SK-N-SH treated with all-trans-retinoic acid at 6 μM for 48 hours (cell line): ENCODE measurements around the gene RAD51B.

Source experiments
- ATAC-seq: fragments of 200-7000 bp; cut with Tn5 transposase; 3 replicates; pipeline ENCODE4 v1.9.1; 2020; ENCODE audit warnings: mild to moderate bottlenecking, moderate library complexity
- ARNTL ChIP-seq: fragments of 450-650 bp; formaldehyde crosslinking; IDR thresholded peaks from 2 replicates; pipeline ENCODE4 v1.5.0; 2020; ENCODE audit warnings: low read depth, mild to moderate bottlenecking, moderate library complexity, borderline replicate concordance
- BACH2 ChIP-seq: fragments of 250-450 bp; sonication (Bioruptor Pico); IDR thresholded peaks from 2 replicates; pipeline ENCODE4 v1.9.0; 2021; ENCODE audit warnings: mild to moderate bottlenecking, borderline replicate concordance
- CSDC2 ChIP-seq: fragments of 250-450 bp; sonication (Bioruptor Pico); IDR thresholded peaks from 2 replicates; pipeline ENCODE4 v1.5.0; 2020; ENCODE audit warnings: mild to moderate bottlenecking, moderate library complexity
- ESRRG ChIP-seq: fragments of 250-450 bp; sonication (Bioruptor Pico); IDR thresholded peaks from 2 replicates; pipeline ENCODE4 v1.6.1; 2021; ENCODE audit warnings: mild to moderate bottlenecking
- GLIS3 ChIP-seq: fragments of 250-450 bp; sonication (Bioruptor Pico); IDR thresholded peaks from 2 replicates; pipeline ENCODE4 v1.5.0; 2020; ENCODE audit warnings: mild to moderate bottlenecking, moderate library complexity
- ISL1 ChIP-seq: fragments of 250-450 bp; sonication (Bioruptor Pico); IDR thresholded peaks from 2 replicates; pipeline ENCODE4 v2.1.2; 2022; ENCODE audit warnings: mild to moderate bottlenecking, moderate library complexity
- OSR1 ChIP-seq: fragments of 250-450 bp; sonication (Bioruptor Pico); IDR thresholded peaks from 2 replicates; pipeline ENCODE4 v1.8.0; 2022; ENCODE audit warnings: moderate library complexity, mild to moderate bottlenecking, inconsistent platforms
- RARB ChIP-seq: fragments of 250-450 bp; sonication (Bioruptor Pico); IDR thresholded peaks from 2 replicates; pipeline ENCODE4 v1.8.0; 2021; ENCODE audit warnings: mild to moderate bottlenecking, moderate library complexity
- SNAI2 ChIP-seq: fragments of 250-450 bp; sonication (Bioruptor Pico); IDR thresholded peaks from 2 replicates; pipeline ENCODE4 v1.5.0; 2020; ENCODE audit warnings: mild to moderate bottlenecking, moderate library complexity
- TCF4 ChIP-seq: fragments of 250-450 bp; sonication (Bioruptor Pico); IDR thresholded peaks from 2 replicates; pipeline ENCODE4 v1.8.0; 2021; ENCODE audit warnings: mild to moderate bottlenecking, moderate library complexity, borderline replicate concordance
- TOX ChIP-seq: fragments of 250-450 bp; sonication (Bioruptor Pico); IDR thresholded peaks from 2 replicates; pipeline ENCODE4 v1.8.0; 2021; ENCODE audit warnings: mild to moderate bottlenecking, moderate library complexity, borderline replicate concordance
- ZC3H10 ChIP-seq: fragments of 250-450 bp; sonication (Bioruptor Pico); IDR thresholded peaks from 2 replicates; pipeline ENCODE4 v1.5.1; 2021; ENCODE audit warnings: mild to moderate bottlenecking, moderate library complexity
- ZFP3 ChIP-seq: fragments of 250-450 bp; sonication (Bioruptor Pico); IDR thresholded peaks from 2 replicates; pipeline ENCODE4 v1.5.0; 2020; ENCODE audit warnings: mild to moderate bottlenecking, moderate library complexity
- ZFP30 ChIP-seq: fragments of 450-650 bp; formaldehyde crosslinking; IDR thresholded peaks from 2 replicates; pipeline ENCODE4 v1.5.0; 2022; ENCODE audit warnings: mild to moderate bottlenecking, moderate library complexity
- ZNF565 ChIP-seq: fragments of 450-650 bp; formaldehyde crosslinking; conservative IDR thresholded peaks from 2 replicates; pipeline ENCODE4 v1.5.0; 2020; ENCODE audit warnings: low read depth, mild to moderate bottlenecking, moderate library complexity
- ZNF70 ChIP-seq: fragments of 450-650 bp; formaldehyde crosslinking; IDR thresholded peaks from 2 replicates; pipeline ENCODE4 v1.5.0; 2020; ENCODE audit warnings: mild to moderate bottlenecking, moderate library complexity
- ZNF8 ChIP-seq: fragments of 450-650 bp; formaldehyde crosslinking; IDR thresholded peaks from 2 replicates; pipeline ENCODE4 v1.5.0; 2020; ENCODE audit warnings: mild to moderate bottlenecking, moderate library complexity
- TF ChIP-seq, protein P1 (sequence below): fragments of 250-450 bp; sonication (Bioruptor Pico); IDR thresholded peaks from 2 replicates; pipeline ENCODE4 v1.5.1; 2020; ENCODE audit warnings: low read depth, mild to moderate bottlenecking, moderate library complexity
- TF ChIP-seq, protein P2 (sequence below): fragments of 250-450 bp; sonication (Bioruptor Pico); IDR thresholded peaks from 2 replicates; pipeline ENCODE4 v1.8.0; 2021; ENCODE audit warnings: low read depth, mild to moderate bottlenecking, moderate library complexity, borderline replicate concordance
- TF ChIP-seq, protein P3 (sequence below): fragments of 250-450 bp; sonication (Bioruptor Pico); IDR thresholded peaks from 2 replicates; pipeline ENCODE4 v1.5.0; 2020; ENCODE audit warnings: mild to moderate bottlenecking, moderate library complexity
- TF ChIP-seq, protein P4 (sequence below): fragments of 250-450 bp; sonication (Bioruptor Pico); IDR thresholded peaks from 2 replicates; pipeline ENCODE4 v1.8.0; 2020; ENCODE audit warnings: mild to moderate bottlenecking, moderate library complexity, borderline replicate concordance

The RAD51B gene

DNA sequence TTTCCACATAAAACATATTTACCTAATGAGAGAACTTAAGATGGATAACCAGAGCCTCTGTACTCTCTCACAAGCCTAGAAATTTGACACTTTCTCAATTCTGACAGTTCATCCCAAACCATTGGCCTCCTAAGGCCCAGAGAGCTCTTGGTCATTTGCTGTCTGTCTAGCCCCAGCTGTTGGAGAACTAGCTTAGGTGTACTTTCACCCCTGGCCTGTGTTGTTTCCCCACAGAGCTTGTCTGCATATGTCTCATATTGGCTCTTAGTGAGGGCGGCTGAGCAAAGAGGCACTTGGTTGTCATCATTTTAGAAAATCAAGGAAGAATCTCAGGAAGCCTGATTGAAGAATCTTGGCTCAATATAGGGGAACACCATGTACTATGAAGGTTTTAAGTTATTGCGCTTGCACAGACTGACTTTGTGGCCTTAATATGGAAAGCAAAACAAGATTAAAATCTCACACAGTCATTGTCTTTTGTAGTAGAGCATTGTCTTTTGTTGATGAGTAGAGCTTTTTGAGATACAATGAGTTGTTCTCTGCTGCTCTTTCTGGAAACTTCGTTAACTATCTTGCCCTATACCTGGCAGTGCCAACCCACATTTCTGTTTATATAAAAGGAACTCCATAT is 324.6 kb downstream of the RAD51B start (continued):
- TF ChIP-seq, protein P1, sequence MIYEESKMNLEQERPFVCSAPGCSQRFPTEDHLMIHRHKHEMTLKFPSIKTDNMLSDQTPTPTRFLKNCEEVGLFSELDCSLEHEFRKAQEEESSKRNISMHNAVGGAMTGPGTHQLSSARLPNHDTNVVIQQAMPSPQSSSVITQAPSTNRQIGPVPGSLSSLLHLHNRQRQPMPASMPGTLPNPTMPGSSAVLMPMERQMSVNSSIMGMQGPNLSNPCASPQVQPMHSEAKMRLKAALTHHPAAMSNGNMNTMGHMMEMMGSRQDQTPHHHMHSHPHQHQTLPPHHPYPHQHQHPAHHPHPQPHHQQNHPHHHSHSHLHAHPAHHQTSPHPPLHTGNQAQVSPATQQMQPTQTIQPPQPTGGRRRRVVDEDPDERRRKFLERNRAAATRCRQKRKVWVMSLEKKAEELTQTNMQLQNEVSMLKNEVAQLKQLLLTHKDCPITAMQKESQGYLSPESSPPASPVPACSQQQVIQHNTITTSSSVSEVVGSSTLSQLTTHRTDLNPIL (CRISPR knock-in tag) = no peak
- TF ChIP-seq ZFP30 (CRISPR knock-in tag) = no peak
- TF ChIP-seq BACH2 (CRISPR knock-in tag) = no peak
- no peak for TF ChIP-seq ZNF8 (CRISPR knock-in tag)
- TF ChIP-seq OSR1 (CRISPR knock-in tag) = no peak
- TF ChIP-seq ZFP3 (CRISPR knock-in tag) = no peak
- TF ChIP-seq ESRRG (CRISPR knock-in tag) = no peak
- no peak for TF ChIP-seq ZNF565
- TF ChIP-seq CSDC2 (CRISPR knock-in tag) = no peak
- TF ChIP-seq, protein P2, sequence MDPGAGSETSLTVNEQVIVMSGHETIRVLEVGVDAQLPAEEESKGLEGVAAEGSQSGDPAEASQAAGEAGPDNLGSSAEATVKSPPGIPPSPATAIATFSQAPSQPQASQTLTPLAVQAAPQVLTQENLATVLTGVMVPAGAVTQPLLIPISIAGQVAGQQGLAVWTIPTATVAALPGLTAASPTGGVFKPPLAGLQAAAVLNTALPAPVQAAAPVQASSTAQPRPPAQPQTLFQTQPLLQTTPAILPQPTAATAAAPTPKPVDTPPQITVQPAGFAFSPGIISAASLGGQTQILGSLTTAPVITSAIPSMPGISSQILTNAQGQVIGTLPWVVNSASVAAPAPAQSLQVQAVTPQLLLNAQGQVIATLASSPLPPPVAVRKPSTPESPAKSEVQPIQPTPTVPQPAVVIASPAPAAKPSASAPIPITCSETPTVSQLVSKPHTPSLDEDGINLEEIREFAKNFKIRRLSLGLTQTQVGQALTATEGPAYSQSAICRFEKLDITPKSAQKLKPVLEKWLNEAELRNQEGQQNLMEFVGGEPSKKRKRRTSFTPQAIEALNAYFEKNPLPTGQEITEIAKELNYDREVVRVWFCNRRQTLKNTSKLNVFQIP (CRISPR knock-in tag) = no peak
- TF ChIP-seq TOX (CRISPR knock-in tag) = no peak
- TF ChIP-seq ZC3H10 = no peak
- no peak for TF ChIP-seq GLIS3

DNA sequence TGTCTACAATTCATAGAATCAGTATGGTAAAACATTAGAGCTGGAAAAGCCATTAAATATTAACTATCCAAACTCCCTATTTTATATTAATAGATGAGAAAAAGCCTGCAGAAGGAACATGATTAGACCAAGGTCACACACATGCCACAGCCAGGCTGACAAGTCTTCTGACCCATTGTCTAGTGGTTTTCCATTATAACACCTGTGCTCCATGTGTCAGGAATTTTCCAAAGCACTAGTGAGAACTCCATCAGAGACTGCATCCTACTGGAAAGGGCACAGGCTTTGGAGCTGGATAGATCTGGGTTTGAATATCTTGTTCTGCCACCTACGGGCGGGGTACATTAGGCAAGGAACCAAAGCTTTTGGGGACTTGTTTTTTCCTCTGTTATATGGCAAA is 325.5 kb downstream of the RAD51B start:
- ATAC-seq = no peak
- TF ChIP-seq ZFP30 (CRISPR knock-in tag) (no peak), ARNTL (CRISPR knock-in tag) (no peak), CSDC2 (CRISPR knock-in tag) (no peak), GLIS3 (no peak), ZFP3 (CRISPR knock-in tag) (no peak), TOX (CRISPR knock-in tag) (no peak), TCF4 (no peak), ZNF70 (CRISPR knock-in tag) (no peak), ZC3H10 (no peak), BACH2 (CRISPR knock-in tag) (no peak), ISL1 (no peak), ZNF565 (no peak), OSR1 (CRISPR knock-in tag) (no peak), RARB (CRISPR knock-in tag) (no peak), SNAI2 (CRISPR knock-in tag) (no peak), ZNF8 (CRISPR knock-in tag) (no peak)
- TF ChIP-seq, protein P2 (CRISPR knock-in tag) = no peak
- TF ChIP-seq, protein P3, sequence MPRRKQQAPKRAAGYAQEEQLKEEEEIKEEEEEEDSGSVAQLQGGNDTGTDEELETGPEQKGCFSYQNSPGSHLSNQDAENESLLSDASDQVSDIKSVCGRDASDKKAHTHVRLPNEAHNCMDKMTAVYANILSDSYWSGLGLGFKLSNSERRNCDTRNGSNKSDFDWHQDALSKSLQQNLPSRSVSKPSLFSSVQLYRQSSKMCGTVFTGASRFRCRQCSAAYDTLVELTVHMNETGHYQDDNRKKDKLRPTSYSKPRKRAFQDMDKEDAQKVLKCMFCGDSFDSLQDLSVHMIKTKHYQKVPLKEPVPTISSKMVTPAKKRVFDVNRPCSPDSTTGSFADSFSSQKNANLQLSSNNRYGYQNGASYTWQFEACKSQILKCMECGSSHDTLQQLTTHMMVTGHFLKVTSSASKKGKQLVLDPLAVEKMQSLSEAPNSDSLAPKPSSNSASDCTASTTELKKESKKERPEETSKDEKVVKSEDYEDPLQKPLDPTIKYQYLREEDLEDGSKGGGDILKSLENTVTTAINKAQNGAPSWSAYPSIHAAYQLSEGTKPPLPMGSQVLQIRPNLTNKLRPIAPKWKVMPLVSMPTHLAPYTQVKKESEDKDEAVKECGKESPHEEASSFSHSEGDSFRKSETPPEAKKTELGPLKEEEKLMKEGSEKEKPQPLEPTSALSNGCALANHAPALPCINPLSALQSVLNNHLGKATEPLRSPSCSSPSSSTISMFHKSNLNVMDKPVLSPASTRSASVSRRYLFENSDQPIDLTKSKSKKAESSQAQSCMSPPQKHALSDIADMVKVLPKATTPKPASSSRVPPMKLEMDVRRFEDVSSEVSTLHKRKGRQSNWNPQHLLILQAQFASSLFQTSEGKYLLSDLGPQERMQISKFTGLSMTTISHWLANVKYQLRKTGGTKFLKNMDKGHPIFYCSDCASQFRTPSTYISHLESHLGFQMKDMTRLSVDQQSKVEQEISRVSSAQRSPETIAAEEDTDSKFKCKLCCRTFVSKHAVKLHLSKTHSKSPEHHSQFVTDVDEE (CRISPR knock-in tag) = no peak
- TF ChIP-seq, protein P4, sequence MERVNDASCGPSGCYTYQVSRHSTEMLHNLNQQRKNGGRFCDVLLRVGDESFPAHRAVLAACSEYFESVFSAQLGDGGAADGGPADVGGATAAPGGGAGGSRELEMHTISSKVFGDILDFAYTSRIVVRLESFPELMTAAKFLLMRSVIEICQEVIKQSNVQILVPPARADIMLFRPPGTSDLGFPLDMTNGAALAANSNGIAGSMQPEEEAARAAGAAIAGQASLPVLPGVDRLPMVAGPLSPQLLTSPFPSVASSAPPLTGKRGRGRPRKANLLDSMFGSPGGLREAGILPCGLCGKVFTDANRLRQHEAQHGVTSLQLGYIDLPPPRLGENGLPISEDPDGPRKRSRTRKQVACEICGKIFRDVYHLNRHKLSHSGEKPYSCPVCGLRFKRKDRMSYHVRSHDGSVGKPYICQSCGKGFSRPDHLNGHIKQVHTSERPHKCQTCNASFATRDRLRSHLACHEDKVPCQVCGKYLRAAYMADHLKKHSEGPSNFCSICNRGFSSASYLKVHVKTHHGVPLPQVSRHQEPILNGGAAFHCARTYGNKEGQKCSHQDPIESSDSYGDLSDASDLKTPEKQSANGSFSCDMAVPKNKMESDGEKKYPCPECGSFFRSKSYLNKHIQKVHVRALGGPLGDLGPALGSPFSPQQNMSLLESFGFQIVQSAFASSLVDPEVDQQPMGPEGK = no peak
- TF ChIP-seq, protein P1 (CRISPR knock-in tag) = no peak
